GM18951 (cell line): ENCODE data around the gene LRRC23.
"Not testable (repeated sequence)": the region's sequence is repeated elsewhere in the genome, so short reads cannot be mapped to it uniquely, and the experiment has no call there.

Source experiments
- POLR2A ChIP-seq: IDR thresholded peaks from 4 replicates; pipeline ENCODE4 v1.6.1; 2011; ENCODE audit warnings: mild to moderate bottlenecking; ENCODE audit not compliant: insufficient read length, insufficient read depth; ENCODE audit errors: extremely low read depth
- in situ Hi-C: fragments of 300-500 bp; cut with MboI; formaldehyde crosslinking; loops from one replicate; pipeline ENCODE4 v1.12.0; 2022; ENCODE audit warnings: low sequenced_read_pairs, mixed read lengths, inconsistent platforms; ENCODE audit not compliant: unreplicated experiment

LRRC23 gene, protein sequence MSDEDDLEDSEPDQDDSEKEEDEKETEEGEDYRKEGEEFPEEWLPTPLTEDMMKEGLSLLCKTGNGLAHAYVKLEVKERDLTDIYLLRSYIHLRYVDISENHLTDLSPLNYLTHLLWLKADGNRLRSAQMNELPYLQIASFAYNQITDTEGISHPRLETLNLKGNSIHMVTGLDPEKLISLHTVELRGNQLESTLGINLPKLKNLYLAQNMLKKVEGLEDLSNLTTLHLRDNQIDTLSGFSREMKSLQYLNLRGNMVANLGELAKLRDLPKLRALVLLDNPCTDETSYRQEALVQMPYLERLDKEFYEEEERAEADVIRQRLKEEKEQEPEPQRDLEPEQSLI

DNA sequence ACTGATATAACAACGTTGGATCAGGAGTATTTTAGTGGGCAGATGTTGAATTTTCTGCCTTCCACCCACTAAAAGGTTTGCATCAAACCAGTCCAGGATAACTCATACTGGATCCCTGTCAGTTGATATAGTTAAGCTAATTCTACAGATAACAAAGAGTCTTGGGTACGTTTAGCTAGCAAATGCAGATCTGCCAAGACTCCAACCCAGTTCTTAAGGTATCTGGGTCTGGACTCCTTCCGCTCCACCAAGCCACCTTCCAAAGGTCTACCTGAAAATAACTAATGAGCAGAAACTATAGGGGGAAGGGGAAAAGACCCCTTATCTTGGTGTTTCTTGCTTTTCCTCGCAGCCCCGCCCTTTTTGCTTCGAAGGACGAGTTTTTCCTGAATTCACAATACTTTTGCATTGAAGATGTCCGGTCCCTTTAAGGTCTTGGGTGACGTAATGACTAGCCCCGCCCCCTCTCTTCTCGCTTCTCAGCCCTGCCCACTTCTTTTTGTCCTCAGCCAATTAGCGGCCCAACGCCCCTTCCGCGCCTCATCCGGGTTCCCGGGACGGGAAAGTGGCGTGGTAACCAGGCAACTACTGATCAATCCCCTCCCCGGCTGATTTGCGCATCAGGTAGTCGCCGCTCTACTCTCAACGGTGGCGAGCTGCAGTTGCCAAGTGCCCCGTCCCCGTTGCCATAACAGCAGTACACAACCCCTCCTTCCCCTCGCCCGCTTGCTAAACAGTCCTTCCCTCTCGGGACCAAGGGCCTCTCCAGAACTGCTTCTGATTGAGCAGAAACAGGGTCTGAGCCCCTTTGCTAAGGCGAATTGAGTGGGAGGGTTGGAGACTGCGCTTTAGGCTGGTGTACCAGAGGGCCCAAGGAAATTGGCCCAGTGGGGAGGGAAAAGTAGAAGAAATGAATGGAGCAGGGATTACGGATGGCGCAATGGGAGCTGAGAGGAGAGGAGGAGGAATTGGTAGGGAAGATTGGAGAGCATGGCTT, at the start of gene LRRC23:
Gene LRRC23 (plus strand): TSS at position 543 of the 997 bp plus-strand sequence. CDS start 812 bp downstream, outside the sequence.
- in situ Hi-C loops = no loop called here
- TF ChIP-seq POLR2A = peak; percentile 63

GRCh38 chr12:6855322-6855721, 49.3 kb upstream of the LRRC23 start:
- in situ Hi-C loops = no loop called here
- TF ChIP-seq POLR2A = no peak

DNA sequence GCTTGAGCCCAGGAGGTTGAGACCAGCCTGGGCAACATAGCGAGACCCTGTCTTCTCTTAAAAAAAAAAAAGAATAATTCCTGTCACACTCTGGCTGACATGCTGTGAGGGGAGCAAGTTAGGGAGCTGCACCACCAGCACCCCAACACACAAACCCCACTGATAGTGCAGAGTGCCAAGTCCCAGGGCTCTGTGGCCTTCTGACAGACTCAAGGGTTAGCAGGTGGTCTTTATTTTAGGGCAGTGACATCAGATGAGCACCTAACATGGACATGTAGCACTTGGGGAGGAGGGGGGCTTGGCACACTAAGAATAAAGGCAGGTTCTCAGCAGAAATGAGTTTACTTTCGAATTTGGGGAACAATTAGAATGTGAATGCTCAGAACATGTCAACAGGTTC, 45.8 kb upstream of the LRRC23 start:
- TF ChIP-seq POLR2A = no peak
- in situ Hi-C loops = no loop called here

GRCh38 chr12:6860116-6860515, 44.5 kb upstream of the LRRC23 start:
- in situ Hi-C loops = no loop called here
- TF ChIP-seq POLR2A = no peak

GRCh38 chr12:6860942-6861341, 43.7 kb upstream of the LRRC23 start:
- in situ Hi-C loops = no loop called here
- TF ChIP-seq POLR2A = no peak

GRCh38 chr12:6861391-6861790, 43.2 kb upstream of the LRRC23 start:
- in situ Hi-C loops = no loop called here
- no peak for TF ChIP-seq POLR2A

- in situ Hi-C loops = no loop called here
- no peak for TF ChIP-seq POLR2A
Observed at GRCh38 chr12:6863033-6863432, 41.6 kb upstream of the LRRC23 start.

- in situ Hi-C loops = no loop called here
Observed at GRCh38 chr12:6863586-6864321, 40.9 kb upstream of the LRRC23 start.

GRCh38 chr12:6865307-6865706, 39.3 kb upstream of the LRRC23 start:
- in situ Hi-C loops = not testable (repeated sequence)

More at GRCh38 chr12:6863586-6864321, 40.9 kb upstream of the LRRC23 start:
- TF ChIP-seq POLR2A = no peak

DNA sequence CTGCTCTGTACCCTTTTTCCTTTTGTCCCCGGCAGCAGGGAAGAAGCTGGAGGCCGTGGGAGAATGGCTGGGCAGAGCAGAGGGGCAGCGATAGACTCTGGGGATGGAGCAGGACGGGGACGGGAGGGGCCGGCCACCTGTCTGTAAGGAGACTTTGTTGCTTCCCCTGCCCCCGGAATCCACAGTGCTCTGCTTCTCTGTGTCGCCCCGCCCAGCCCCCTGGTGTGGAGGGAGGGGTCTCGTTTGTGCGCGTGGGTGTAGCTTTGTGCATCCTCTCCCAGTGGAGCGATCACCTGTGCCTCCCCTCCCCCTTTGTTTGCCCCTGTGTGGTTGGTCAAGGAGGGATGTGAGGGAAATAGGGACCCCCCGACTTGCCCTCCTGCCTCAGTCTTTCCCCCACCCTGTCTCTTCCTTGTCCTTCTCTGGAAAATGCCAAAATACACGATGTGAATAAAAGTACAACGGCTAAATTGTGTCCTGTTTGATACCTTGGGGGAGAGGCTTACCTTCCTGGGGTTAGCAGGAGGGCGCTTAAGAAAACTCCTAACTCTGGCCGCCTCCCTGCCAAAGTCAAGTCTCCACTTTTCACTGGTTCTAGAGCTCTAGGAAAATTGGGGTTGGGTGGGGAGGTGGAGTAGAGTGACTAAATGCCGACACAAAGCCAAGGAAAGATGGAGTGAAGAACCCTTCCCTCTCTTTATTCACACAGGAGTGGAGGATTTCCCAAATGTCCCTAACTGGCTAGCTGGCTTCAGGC, 38.3 kb upstream of the LRRC23 start:
- in situ Hi-C loops = no loop called here
- no peak for TF ChIP-seq POLR2A

- in situ Hi-C loops = no loop called here
- TF ChIP-seq POLR2A = no peak
Observed at GRCh38 chr12:6866920-6867412, 37.7 kb upstream of the LRRC23 start.
